Ectodermal cell (in vitro differentiated cells): ENCODE measurements around the gene TMEM26.

Experiments
- H3K27ac ChIP-seq: 2 replicates; pipeline ENCODE4 v1.7.0; 2013; ENCODE audit warnings: mild to moderate bottlenecking, low read depth, low read length; ENCODE audit not compliant: insufficient read depth, poor library complexity, severe bottlenecking
- H3K27me3 ChIP-seq: 2 replicates; pipeline ENCODE4 v1.7.0; 2013; ENCODE audit warnings: mild to moderate bottlenecking, low read length; ENCODE audit not compliant: insufficient read depth, control insufficient read depth, poor library complexity, severe bottlenecking
- H3K36me3 ChIP-seq: one replicate; pipeline ENCODE4 v1.7.0; 2013; ENCODE audit warnings: low read length; ENCODE audit not compliant: control insufficient read depth, insufficient read depth
- H3K4me1 ChIP-seq: one replicate; pipeline ENCODE4 v1.7.0; 2013; ENCODE audit warnings: low read length; ENCODE audit not compliant: control insufficient read depth, insufficient read depth
- H3K4me3 ChIP-seq: 2 replicates; pipeline ENCODE4 v1.7.0; 2013; ENCODE audit warnings: low read depth, low read length, control low read depth; ENCODE audit not compliant: insufficient read depth
- H3K9me3 ChIP-seq: 2 replicates; pipeline ENCODE4 v1.7.0; 2013; ENCODE audit warnings: mild to moderate bottlenecking, low read length, moderate library complexity; ENCODE audit not compliant: control insufficient read depth
- WGBS, 2 experiments: methylation state at CpG; one replicate each; pipeline ENCODE4 v1.1.7; 2013; ENCODE audit warnings: missing lambda C conversion rate in 2 of 2; 5-methylcytosine and 5-hydroxymethylcytosine counted together

Gene TMEM26

DNA sequence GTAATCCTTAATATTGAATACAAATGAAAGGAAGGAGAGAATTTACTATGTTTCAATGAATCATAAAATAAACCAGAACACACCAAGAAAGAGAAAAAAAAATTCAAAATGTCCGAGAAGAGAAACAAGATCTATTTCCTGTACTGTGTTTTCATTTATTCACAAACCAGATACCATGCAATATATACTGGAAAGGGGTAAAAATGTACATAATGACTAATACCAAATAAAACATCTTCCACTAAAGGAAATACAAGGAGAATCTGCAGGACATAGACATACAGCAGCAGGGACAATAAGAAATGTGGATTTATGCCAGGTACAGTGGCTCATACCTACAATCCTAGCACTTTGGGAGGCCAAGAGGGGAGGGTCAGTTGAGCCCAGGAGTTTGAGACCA is 24.3 kb upstream of the TMEM26 start:
- Histone ChIP-seq H3K4me1 (no peaks in the 10 kb centered on the region), H3K4me3 (no peak overlapping the region), H3K27ac (no peak overlapping the region), H3K36me3 (no peaks in the 10 kb centered on the region), H3K27me3 (no peaks in the 10 kb centered on the region), H3K9me3 (no peaks in the 10 kb centered on the region)
- WGBS, 2 experiments = no CpG with 5 or more reads among the region's 1 CpG

DNA sequence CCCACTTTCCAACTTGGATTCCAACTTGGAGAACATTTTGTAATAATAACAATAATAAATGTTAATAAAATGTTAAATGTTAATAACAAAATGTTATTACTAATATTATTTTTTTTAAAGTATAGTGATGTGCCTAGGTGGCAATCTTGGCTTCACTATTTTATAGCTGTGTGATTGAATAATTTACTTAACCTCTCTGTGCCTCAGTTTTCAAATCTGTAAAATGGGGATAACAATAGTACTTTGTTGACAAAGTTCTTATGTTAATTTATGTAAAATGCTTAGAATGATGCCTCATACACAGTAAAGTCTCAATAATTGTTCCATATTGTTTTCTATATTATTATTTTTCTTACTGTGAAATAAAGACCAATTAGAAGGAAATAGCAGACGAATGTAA is 23.3 kb upstream of the TMEM26 start:
- Histone ChIP-seq H3K36me3 (no peaks in the 10 kb centered on the region), H3K27ac (no peak overlapping the region), H3K4me1 (no peaks in the 10 kb centered on the region), H3K9me3 (no peaks in the 10 kb centered on the region), H3K27me3 (no peaks in the 10 kb centered on the region), H3K4me3 (no peak overlapping the region)
- WGBS, 2 experiments = 91 to 100% methylated on average over 1 of the region's 1 CpG

DNA sequence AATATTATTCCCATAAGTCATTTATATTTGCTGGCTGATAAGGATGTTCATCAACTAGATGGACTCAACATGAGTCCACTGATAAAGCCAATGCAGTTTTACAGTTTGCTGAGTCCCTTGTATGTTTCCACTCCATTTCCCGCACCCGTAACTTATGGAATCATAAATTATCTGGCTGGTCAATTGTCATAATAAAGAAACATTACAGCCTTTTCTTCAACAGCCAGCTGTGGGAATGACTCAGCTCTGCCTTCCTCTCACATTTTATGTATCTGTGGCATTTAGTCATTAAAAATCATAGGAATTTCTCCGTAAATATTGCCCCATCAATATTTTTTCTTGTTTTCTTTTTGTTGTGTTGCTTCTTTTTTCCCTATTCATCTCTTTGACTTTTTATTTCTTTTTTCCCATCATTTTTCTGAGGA is 22.3 kb upstream of the TMEM26 start:
- no peak overlapping the region for H3K27ac ChIP-seq
- no peak overlapping the region for H3K4me3 ChIP-seq
- no peaks in the 10 kb centered on the region for H3K36me3 ChIP-seq
- no peaks in the 10 kb centered on the region for H3K4me1 ChIP-seq
- H3K9me3 ChIP-seq = no peaks in the 10 kb centered on the region
- H3K27me3 ChIP-seq = no peaks in the 10 kb centered on the region
- 95% methylated on average over 3 of the region's 3 CpGs for WGBS, 2 experiments

DNA sequence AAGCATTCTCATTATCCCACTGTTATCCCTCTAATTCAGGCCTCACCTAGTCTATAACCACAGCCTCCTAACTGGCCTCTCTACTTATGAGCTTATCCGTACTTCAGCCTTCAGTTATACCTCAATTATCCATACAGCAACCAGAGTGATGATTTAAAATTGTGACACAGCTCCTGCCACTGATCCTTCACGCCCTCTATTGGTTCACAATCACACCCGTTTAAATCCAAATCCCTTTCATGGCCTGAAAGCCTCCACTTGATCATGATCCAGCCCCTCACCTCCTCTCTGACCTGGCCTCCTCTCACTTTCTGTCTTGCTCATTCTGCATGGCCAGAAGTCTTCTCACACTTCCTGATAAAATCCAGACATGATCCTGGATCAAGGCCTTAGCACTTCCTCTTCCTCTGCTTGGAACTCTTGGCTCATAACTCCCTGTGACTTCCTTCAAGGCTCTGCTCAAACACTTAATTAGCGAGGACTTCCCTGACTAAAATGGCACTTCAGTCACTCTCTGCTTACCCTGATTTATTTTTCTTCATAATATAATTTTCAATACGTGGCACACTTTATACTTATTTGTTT is 19.0 kb upstream of the TMEM26 start:
- Histone ChIP-seq H3K36me3 (no peaks in the 10 kb centered on the region), H3K4me1 (no peaks in the 10 kb centered on the region), H3K9me3 (no peaks in the 10 kb centered on the region), H3K4me3 (no peak overlapping the region), H3K27ac (no peak overlapping the region), H3K27me3 (no peaks in the 10 kb centered on the region)
- WGBS, 2 experiments = 82 to 84% methylated on average over 5 of the region's 5 CpGs

DNA sequence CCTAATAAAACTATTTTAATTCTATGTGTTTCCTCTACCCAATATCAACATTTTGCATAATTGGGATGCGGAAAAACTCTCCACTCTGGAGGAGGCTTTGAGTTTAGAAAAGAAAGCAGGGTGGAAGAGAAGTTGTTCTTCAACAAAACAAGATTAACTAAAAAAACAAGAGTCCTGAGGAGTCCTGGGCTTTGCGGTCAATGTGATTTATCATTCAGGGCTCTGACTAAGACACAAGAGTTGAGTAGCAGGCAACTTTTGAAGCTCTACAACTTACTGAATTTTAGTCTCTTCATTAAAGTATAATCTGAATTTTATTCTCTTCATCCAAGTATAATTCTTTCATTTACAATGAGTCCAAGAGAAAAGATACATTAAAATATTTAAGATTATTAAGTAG is 18.3 kb upstream of the TMEM26 start:
- H3K4me1 ChIP-seq = no peaks in the 10 kb centered on the region
- no peaks in the 10 kb centered on the region for H3K9me3 ChIP-seq
- H3K4me3 ChIP-seq = no peak overlapping the region
- H3K27ac ChIP-seq = no peak overlapping the region
- 91 to 100% methylated on average over 1 of the region's 2 CpGs for WGBS, 2 experiments
- no peaks in the 10 kb centered on the region for H3K27me3 ChIP-seq
- H3K36me3 ChIP-seq = no peaks in the 10 kb centered on the region

DNA sequence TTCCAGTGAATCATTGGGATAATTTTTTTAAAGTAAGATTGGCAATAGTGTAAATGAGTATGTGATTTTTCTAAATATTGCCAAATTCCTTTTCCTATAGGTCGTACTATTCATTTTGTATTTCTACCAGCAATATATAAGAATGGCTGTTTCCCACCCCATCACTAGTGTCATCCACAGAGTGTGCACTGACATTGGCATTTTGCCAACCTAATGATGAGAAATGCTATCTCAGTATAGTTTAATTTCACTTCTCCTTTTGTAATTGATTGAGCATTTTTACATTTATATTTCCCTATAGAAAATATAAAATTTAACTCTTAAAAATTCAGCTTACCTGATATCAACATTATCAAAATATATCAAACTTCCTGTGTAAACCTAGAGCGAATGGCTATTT is 17.6 kb upstream of the TMEM26 start:
- Histone ChIP-seq H3K27me3 (no peaks in the 10 kb centered on the region), H3K27ac (no peak overlapping the region)
- WGBS, 2 experiments = 96 to 98% methylated on average over 1 to 2 of the region's 2 CpGs

DNA sequence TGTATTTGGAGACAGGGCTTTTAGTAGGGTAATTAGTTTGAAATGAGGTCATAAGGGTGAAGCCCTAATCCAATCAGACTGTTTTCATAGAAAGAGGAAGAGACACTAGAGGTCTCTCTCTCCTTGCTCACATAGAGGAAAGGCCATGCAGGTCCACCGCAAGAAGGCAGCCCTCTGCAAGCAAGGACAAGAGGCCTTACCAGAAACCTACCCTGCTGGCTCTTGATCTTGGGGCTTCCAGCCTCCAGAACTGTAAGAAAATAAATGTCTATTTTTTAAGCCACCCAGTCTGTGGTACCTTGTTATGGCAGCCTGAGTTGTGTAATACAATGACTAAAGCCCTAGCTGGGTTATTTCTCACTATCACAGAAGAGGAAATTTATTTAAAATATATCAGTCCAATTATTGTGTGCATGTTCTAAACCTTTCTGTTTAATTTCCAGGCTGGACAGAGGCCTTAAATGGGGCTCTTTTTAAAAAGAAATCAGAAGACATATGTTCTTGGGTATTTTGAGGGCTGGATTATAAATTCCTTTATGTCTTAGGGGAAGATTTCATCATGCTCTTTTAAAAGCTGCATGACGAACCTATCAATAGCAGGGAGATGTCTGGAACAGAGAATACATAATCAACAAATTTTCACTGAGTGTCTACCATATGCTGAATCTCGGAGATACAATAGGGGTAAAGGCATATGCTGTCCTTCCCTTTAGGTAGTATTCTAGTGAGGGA is 12.9 kb upstream of the TMEM26 start:
- H3K27me3 ChIP-seq = no peaks in the 10 kb centered on the region
- H3K4me1 ChIP-seq = no peaks in the 10 kb centered on the region
- no peak overlapping the region for H3K4me3 ChIP-seq
- no peak overlapping the region for H3K27ac ChIP-seq
- H3K36me3 ChIP-seq = no peaks in the 10 kb centered on the region
- WGBS, 2 experiments = 80 to 95% methylated on average over 3 of the region's 3 CpGs
- H3K9me3 ChIP-seq = no peaks in the 10 kb centered on the region

More for the DNA sequence above, 17.6 kb upstream of the TMEM26 start:
- Histone ChIP-seq H3K36me3 (no peaks in the 10 kb centered on the region), H3K9me3 (no peaks in the 10 kb centered on the region), H3K4me1 (no peaks in the 10 kb centered on the region), H3K4me3 (no peak overlapping the region)

DNA sequence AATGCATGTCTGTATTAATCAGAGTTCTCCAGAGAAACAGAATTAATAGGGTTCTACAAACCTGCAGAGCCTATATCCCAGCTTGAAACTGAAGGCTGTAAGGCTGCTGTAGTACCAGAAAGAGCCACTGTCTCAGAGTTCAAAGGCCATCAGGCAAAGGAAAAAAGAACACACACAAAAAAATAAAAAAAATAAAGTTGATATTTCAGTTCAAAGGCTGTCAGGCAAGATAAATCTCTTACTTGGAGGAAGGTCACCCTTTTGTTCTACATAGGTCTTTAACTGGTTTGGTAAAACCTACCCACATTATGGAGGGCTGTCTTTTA is 12.0 kb upstream of the TMEM26 start:
- Histone ChIP-seq H3K27ac (no peak overlapping the region), H3K9me3 (no peaks in the 10 kb centered on the region), H3K27me3 (no peaks in the 10 kb centered on the region)

DNA sequence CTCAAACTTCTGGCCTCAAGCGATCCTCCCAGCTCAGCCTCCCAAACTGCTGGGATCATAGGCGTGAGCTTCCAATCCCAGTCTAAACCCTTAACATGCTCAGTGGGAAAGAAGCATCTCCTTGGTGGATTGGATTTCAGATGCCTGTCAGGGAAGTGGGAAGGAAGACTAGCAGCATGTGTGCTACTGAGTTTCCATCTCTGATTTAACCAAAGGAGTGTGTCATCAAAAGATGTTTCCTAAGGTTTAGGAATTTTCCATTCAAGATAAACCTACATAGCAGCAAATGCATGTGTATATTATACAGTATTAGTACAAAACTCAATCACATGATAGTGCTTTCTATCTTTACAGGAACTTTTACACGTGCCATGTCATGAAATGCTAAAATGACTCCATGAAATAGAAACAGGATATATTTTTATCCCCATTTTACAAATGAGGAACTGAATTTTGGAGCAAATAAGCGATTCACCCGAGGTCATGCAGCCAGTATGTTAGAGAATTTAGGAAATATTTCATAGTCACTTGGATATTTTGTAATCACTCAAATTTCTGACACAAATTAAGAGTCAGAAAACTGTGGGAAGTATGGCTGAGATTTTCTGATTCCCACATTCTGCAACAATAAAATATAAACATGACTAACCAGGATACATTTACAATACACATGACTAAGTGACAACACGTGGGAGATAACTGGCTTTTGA is 11.4 kb upstream of the TMEM26 start:
- Histone ChIP-seq H3K36me3 (no peaks in the 10 kb centered on the region), H3K27me3 (no peaks in the 10 kb centered on the region), H3K4me3 (no peak overlapping the region), H3K4me1 (no peaks in the 10 kb centered on the region), H3K27ac (no peak overlapping the region), H3K9me3 (no peaks in the 10 kb centered on the region)
- 80 to 89% methylated on average over 4 to 6 of the region's 6 CpGs for WGBS, 2 experiments

More for the DNA sequence above, 12.0 kb upstream of the TMEM26 start:
- Histone ChIP-seq H3K4me3 (no peak overlapping the region), H3K4me1 (no peaks in the 10 kb centered on the region), H3K36me3 (no peaks in the 10 kb centered on the region)

DNA sequence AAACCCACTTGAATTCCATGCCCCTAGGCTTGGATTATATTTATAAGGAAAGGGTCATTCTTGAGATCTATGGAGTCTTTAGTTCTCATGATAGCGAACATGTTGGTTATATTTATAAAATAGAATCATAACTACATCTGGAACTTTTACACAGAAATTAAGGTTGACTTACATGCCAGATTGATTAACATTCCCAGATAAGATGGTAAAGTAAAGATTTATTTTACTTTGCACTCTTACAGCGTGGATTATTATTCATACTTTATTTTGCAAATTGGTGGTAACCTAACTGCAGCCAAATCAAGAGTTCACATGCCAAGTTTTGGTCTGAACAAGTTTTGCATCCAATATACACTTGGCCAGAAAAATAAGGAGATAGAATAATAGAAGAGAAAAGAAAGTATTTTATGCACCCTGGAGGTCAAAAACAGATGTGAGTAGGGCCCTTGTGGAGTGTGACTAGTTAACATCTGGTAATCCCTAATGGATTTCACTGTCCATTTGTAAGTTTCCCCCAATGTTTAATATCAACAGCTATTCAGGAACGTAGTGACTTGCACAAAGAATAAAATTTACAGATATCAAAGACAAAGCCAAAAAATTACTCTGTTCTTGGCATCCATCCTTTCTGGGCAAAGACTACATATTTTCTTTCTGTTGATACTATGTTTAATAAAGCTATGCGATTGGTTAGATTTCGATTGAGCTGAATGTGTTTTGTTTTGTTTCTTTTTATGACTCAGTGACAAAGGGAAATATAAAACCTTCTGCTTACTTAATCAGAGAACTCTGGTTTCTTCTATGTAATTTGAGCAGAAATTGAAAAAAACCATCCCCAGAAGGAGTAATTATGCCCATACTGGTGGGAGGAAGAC is 10.1 kb upstream of the TMEM26 start:
- H3K4me1 ChIP-seq = no peaks in the 10 kb centered on the region
- H3K27me3 ChIP-seq = no peaks in the 10 kb centered on the region
- H3K4me3 ChIP-seq = no peak overlapping the region
- H3K9me3 ChIP-seq = no peaks in the 10 kb centered on the region
- 91 to 93% methylated on average over 2 to 3 of the region's 5 CpGs for WGBS, 2 experiments
- no peaks in the 10 kb centered on the region for H3K36me3 ChIP-seq
- no peak overlapping the region for H3K27ac ChIP-seq
